ENCODE measurements around the gene RASEF. TPM values are rescaled to one million over a fixed set of nuclear protein-coding genes. Genes with fewer than 3 reads are reported as not detected.

The RASEF gene
- total and polyA plus RNA-seq, 2 of the 4 experiments (the other 2 are of a cell fraction), result under 0.01 to 0.05 TPM

DNA sequence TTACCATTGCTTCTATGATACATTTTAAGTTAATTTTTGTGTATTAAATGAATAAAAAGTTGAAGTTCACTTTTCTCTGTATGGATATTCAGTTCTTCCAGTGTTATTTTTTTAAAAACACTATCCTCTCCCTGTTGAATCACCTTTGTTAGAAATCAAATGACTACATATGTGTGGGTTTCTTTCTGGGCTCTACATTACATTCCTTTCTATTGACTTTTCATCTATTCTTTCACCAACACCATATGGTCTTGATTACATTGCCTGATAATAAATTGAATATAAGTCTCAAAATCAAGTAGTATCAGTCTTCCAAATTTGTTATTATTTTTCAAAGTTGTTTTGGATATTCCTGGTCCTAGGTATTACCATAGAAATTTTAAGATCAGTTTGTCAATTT, 7.3 kb upstream of the RASEF start:
- H3K9me1 ChIP-seq (ENCODE audit: insufficient read depth, low read length), result no peaks in the 10 kb centered on the region

More for the DNA sequence above, 7.3 kb upstream of the RASEF start:
- BruUV-seq (replicated peaks), result no TSS peak
- DNase-seq (peak; percentile 70), ATAC-seq (ENCODE audit: low read depth) (no peak)
- no peak overlapping the region for H3K56ac ChIP-seq (ENCODE audit: extremely low read depth, insufficient read depth, low read length)
- no peak overlapping the region for H3K4me3 ChIP-seq (ENCODE audit: insufficient read depth, low read depth, low read length)
- no peak overlapping the region for H2BK5ac ChIP-seq (ENCODE audit: low read depth, low read length, poor library complexity, severe bottlenecking)
- no peak overlapping the region for H3K27ac ChIP-seq (ENCODE audit: insufficient read depth, low read length)
- no peak overlapping the region for H3K9ac ChIP-seq (ENCODE audit: low read depth, low read length)
- H3K27me3 ChIP-seq (ENCODE audit: control insufficient read depth, insufficient read depth, low read length), result peaks cover under 1% of the 10 kb centered on the region; the same call in 1 of the 2 replicates
- H4K5ac ChIP-seq (ENCODE audit: low read depth, low read length), result no peak overlapping the region
- ChIA-PET CTCF (no interaction called here), POLR2A (ENCODE audit: unreplicated experiment) (no interaction called here)
- no peaks in the 10 kb centered on the region for H4K20me1 ChIP-seq (ENCODE audit: insufficient read depth, low read length)
- dilution Hi-C loops (cut with HindIII; ENCODE audit: low sequenced_read_pairs, unreplicated experiment) (no loop called here), intact Hi-C loops (cut with micrococcal nuclease) (no loop called here), in situ Hi-C loops (cut with MboI; ENCODE audit: low sequenced_read_pairs) (no loop called here)
- no peak overlapping the region for H3K4ac ChIP-seq (ENCODE audit: low read depth, low read length)
- H4K8ac ChIP-seq (ENCODE audit: low read depth in 2 of 2, low read length in 2 of 2), result no peak overlapping the region
- H2AFZ ChIP-seq (replicated peaks; ENCODE audit: low read length, poor library complexity), result no peak overlapping the region
- no peak overlapping the region for H2BK20ac ChIP-seq (ENCODE audit: low read depth, low read length)
- no peak overlapping the region for H4K91ac ChIP-seq (ENCODE audit: insufficient read depth, low read depth, low read length)
- H2BK120ac ChIP-seq (ENCODE audit: low read depth, low read length), result no peak overlapping the region
- H3K4me1 ChIP-seq (ENCODE audit: control insufficient read depth, insufficient read depth, low read length), result no peaks in the 10 kb centered on the region
- H2BK15ac ChIP-seq (ENCODE audit: low read depth, low read length), result no peak overlapping the region
- no peak overlapping the region for H3K14ac ChIP-seq (replicated peaks; ENCODE audit: low read depth, low read length)
- H2AK5ac ChIP-seq (ENCODE audit: low read depth, low read length), result no peak overlapping the region
- no peak overlapping the region for H2AK9ac ChIP-seq (replicated peaks; ENCODE audit: low read depth, low read length, poor library complexity)
- H3K4me2 ChIP-seq (ENCODE audit: low read depth, low read length), result no peak overlapping the region
- no peak overlapping the region for H3K18ac ChIP-seq (ENCODE audit: low read depth, low read length)
- H3K23ac ChIP-seq (ENCODE audit: low read depth, low read length), result no peak overlapping the region
- TF ChIP-seq MAFK (IDR thresholded peaks at IDR 0.05; ENCODE audit: low read depth, low read length), result no peak
- TF ChIP-seq SMC3 (IDR thresholded peaks at IDR 0.05; ENCODE audit: low read depth, low read length), result no peak
- no peaks in the 10 kb centered on the region for H3K79me1 ChIP-seq (ENCODE audit: low read depth in 1 of 2, low read length in 2 of 2)
- no peaks in the 10 kb centered on the region for H3K36me3 ChIP-seq (ENCODE audit: control insufficient read depth, insufficient read depth, low read length)
- no peaks in the 10 kb centered on the region for H3K9me3 ChIP-seq (ENCODE audit: control insufficient read depth, insufficient read depth, low read length)
